Measurements from ENCODE around the gene U2AF1L4.

U2AF1L4 gene

DNA sequence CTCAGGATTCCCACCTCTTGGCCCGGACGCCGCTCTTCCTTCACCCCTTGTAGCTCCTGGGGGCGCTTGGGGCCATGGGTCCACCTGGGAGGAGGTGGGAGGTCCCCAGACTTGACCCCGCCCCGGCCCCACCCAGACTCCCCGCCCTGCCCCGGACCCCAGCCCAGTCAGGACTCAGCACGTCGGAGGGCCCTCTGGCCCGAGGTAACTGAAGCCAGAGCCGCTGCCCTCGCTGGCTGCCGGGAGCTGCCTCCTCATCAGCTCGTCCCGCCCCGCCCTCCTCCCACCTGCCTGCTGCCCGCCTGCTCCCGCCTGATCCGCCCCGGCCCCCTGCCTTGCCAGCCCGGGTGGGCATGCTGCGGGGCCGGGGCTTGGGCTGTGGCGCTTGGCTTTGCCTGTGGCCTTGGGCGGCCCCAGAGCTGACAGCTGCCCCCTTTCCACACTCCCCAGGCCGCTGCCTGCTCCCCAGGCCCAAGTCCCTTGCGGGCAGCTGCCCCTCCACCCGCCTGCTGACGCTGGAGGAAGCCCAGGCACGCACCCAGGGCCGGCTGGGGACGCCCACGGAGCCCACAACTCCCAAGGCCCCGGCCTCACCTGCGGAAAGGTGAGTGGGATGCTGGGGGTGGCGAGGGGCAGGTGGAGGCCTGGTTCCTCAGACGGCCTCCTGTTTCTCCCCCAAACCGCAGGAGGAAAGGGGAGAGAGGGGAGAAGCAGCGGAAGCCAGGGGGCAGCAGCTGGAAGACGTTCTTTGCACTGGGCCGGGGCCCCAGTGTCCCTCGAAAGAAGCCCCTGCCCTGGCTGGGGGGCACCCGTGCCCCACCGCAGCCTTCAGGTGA is 39.5 kb upstream of the U2AF1L4 start:
- WGBS (ENCODE audit: insufficient coverage), result 97% methylated on average over 37 of the region's 45 CpGs

DNA sequence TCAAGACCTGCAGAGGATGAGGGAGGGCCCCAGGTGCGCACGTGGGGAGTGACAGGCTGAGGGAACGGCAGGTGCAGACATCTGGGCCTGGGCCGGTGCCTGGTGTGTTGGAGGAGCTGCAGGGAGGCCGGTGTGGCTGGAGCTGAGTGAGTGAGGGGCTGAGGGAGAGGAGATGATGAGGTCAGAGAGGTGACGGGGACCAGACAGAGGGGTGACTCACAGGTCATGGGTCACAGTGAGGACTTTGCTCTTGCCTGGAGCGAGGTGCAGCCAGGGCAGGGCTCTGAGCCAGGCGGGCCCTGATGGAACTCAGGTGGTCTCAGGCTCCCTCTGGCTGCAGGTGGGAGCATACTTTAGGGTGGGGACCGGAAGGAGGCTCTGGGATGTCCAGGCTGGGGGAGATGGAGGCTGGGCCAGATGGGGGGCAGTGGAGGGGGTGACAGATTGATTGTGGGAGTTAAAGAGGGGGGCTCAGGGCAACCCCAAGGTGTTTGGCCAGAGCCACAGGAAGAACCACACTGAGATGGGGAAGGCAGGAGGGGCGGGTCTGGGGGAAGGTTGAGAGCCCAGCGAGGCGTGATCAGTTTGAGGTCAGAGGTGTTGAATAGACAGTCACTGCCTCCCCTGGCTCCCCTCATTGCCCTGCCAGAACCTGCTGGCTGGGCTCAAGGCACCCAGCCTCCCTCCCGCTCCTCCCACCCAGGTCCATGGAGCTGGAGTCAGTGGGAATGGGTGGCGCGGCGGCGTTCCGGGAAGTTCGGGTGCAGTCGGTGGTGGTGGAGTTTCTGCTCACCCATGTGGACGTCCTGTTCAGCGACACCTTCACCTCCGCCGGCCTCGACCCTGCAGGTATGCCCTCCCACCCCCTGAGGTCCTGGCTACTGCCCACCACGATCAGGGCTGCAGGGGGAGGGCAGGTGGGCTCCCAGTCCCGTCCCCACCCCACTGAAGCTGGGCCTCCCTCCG is 38.5 kb upstream of the U2AF1L4 start:
- WGBS (ENCODE audit: insufficient coverage), result 99% methylated on average over 20 of the region's 28 CpGs
- POLR2A ChIA-PET, result no interaction called here
- H3K27me3 ChIP-seq (replicated peaks in 2 of 5; ENCODE audit: control insufficient read depth in 4 of 5, insufficient read depth in 5 of 5, low read length in 4 of 5), result no peaks in the 10 kb centered on the region
- H3K4me3 ChIP-seq (ENCODE audit: control insufficient read depth in 1 of 7, extremely low read depth in 1 of 7, insufficient read depth in 4 of 7, low read depth in 2 of 7, low read length in 6 of 7), result no peak overlapping the region
- no peak for DNase-seq
- H3K4me1 ChIP-seq (ENCODE audit: control extremely low read depth in 1 of 4, control insufficient read depth in 4 of 4, insufficient read depth in 4 of 4, low read length in 3 of 4), result no peaks in the 10 kb centered on the region
- CTCF ChIA-PET, result no interaction called here
- H3K9me3 ChIP-seq (ENCODE audit: control extremely low read depth in 1 of 5, control insufficient read depth in 4 of 5, insufficient read depth in 2 of 5, low read depth in 1 of 5, low read length in 4 of 5), result no peaks in the 10 kb centered on the region
- no peak overlapping the region for H3K27ac ChIP-seq (ENCODE audit: insufficient read depth in 1 of 2, low read depth in 1 of 2, low read length in 2 of 2, poor library complexity in 1 of 2, severe bottlenecking in 2 of 2)
- peaks cover 6 to 66% (median 26%) of the 10 kb centered on the region in 4 experiments for H3K36me3 ChIP-seq (ENCODE audit: control insufficient read depth in 4 of 4, insufficient read depth in 4 of 4, low read length in 3 of 4)

More for the DNA sequence above, 39.5 kb upstream of the U2AF1L4 start:
- ChIA-PET POLR2A (no interaction called here), CTCF (no interaction called here)
- Histone ChIP-seq H3K4me3 (ENCODE audit: control insufficient read depth in 1 of 7, extremely low read depth in 1 of 7, insufficient read depth in 4 of 7, low read depth in 2 of 7, low read length in 6 of 7) (no peak overlapping the region), H3K36me3 (ENCODE audit: control insufficient read depth in 4 of 4, insufficient read depth in 4 of 4, low read length in 3 of 4) (peaks cover 6 to 60% (median 21%) of the 10 kb centered on the region in 4 experiments), H3K27me3 (replicated peaks in 2 of 5; ENCODE audit: control insufficient read depth in 4 of 5, insufficient read depth in 5 of 5, low read length in 4 of 5) (no peaks in the 10 kb centered on the region), H3K9me3 (ENCODE audit: control extremely low read depth in 1 of 5, control insufficient read depth in 4 of 5, insufficient read depth in 2 of 5, low read depth in 1 of 5, low read length in 4 of 5) (no peaks in the 10 kb centered on the region), H3K27ac (ENCODE audit: insufficient read depth in 1 of 2, low read depth in 1 of 2, low read length in 2 of 2, poor library complexity in 1 of 2, severe bottlenecking in 2 of 2) (no peak overlapping the region), H3K4me1 (ENCODE audit: control extremely low read depth in 1 of 4, control insufficient read depth in 4 of 4, insufficient read depth in 4 of 4, low read length in 3 of 4) (no peaks in the 10 kb centered on the region)
- no peak for DNase-seq

DNA sequence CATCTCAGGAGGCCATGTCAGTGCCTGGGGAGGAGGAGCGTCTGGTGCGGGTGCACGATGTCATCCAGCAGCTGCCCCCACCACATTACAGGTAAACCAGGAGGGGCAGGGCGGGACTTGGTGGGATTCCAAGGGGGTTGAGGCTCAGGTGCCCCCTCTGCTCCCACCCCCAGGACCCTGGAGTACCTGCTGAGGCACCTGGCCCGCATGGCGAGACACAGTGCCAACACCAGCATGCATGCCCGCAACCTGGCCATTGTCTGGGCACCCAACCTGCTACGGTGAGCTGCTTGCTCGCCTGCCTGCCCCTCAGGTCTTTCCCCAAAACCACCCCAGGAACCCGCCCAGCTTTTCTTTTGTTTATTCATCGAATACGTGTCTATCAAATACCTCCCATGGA is 37.4 kb upstream of the U2AF1L4 start:
- CTCF ChIA-PET, result interaction anchor here (0.7 kb wide), 1 partner anchor 11 kb away, joined by 3 read pairs; no protein-coding TSS in a partner anchor
- H3K36me3 ChIP-seq (ENCODE audit: control insufficient read depth in 4 of 4, insufficient read depth in 4 of 4, low read length in 3 of 4), result peaks cover 7 to 76% (median 32%) of the 10 kb centered on the region in 4 experiments
- H3K4me1 ChIP-seq (ENCODE audit: control extremely low read depth in 1 of 4, control insufficient read depth in 4 of 4, insufficient read depth in 4 of 4, low read length in 3 of 4), result no peaks in the 10 kb centered on the region
- no peak for DNase-seq
- 98% methylated on average over 9 of the region's 12 CpGs for WGBS (ENCODE audit: insufficient coverage)
- POLR2A ChIA-PET, result no interaction called here
- H3K4me3 ChIP-seq (ENCODE audit: control insufficient read depth in 1 of 7, extremely low read depth in 1 of 7, insufficient read depth in 4 of 7, low read depth in 2 of 7, low read length in 6 of 7), result no peak overlapping the region
- H3K27ac ChIP-seq (ENCODE audit: insufficient read depth in 1 of 2, low read depth in 1 of 2, low read length in 2 of 2, poor library complexity in 1 of 2, severe bottlenecking in 2 of 2), result no peak overlapping the region
- no peaks in the 10 kb centered on the region for H3K27me3 ChIP-seq (replicated peaks in 2 of 5; ENCODE audit: control insufficient read depth in 4 of 5, insufficient read depth in 5 of 5, low read length in 4 of 5)
- H3K9me3 ChIP-seq (ENCODE audit: control extremely low read depth in 1 of 5, control insufficient read depth in 4 of 5, insufficient read depth in 2 of 5, low read depth in 1 of 5, low read length in 4 of 5), result no peaks in the 10 kb centered on the region

DNA sequence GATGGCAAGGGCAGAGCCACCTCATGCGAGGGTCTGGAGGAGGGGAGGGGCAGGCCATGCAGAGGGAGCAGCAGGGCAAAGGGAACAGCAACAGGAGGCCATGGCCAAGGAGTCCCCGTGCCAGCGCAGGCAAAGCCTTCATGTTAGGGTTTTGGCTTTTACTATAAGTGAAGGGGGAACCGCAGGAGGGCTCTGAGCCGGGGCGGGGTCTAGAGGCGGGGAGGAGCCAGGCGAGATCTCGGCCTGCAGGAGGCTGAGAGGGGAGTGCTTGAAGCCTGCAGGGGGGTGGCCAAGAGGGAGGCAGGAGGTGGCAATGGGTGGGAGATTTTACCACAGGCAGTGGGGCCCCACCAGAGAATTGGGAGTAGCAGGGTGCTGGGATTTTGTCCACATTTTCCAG is 36.4 kb upstream of the U2AF1L4 start:
- H3K27me3 ChIP-seq (replicated peaks in 2 of 5; ENCODE audit: control insufficient read depth in 4 of 5, insufficient read depth in 5 of 5, low read length in 4 of 5), result no peaks in the 10 kb centered on the region
- H3K4me3 ChIP-seq (ENCODE audit: control insufficient read depth in 1 of 7, extremely low read depth in 1 of 7, insufficient read depth in 4 of 7, low read depth in 2 of 7, low read length in 6 of 7), result no peak overlapping the region
- ChIA-PET POLR2A (no interaction called here), CTCF (no interaction called here)
- H3K9me3 ChIP-seq (ENCODE audit: control extremely low read depth in 1 of 5, control insufficient read depth in 4 of 5, insufficient read depth in 2 of 5, low read depth in 1 of 5, low read length in 4 of 5), result no peaks in the 10 kb centered on the region
- DNase-seq, result no peak
- WGBS (ENCODE audit: insufficient coverage), result 100% methylated on average over 6 of the region's 9 CpGs
- peaks cover 7 to 72% (median 32%) of the 10 kb centered on the region in 4 experiments for H3K36me3 ChIP-seq (ENCODE audit: control insufficient read depth in 4 of 4, insufficient read depth in 4 of 4, low read length in 3 of 4)
- no peak overlapping the region for H3K27ac ChIP-seq (ENCODE audit: insufficient read depth in 1 of 2, low read depth in 1 of 2, low read length in 2 of 2, poor library complexity in 1 of 2, severe bottlenecking in 2 of 2)
- H3K4me1 ChIP-seq (ENCODE audit: control extremely low read depth in 1 of 4, control insufficient read depth in 4 of 4, insufficient read depth in 4 of 4, low read length in 3 of 4), result no peaks in the 10 kb centered on the region

DNA sequence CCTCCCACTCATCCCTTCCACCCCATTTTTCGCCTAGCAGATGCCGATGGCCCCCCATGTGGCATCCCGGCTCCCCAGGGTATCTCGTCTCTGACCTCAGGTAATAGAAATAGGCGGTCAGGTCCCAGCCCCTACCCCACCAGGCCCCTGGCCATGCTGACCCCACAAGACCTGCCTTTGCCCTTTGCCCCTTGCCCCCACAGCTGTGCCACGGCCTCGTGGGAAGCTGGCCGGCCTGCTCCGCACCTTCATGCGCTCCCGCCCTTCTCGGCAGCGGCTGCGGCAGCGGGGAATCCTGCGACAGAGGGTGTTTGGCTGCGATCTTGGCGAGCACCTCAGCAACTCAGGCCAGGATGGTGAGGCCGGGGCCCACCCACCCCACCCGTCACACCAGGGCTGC is 35.5 kb upstream of the U2AF1L4 start:
- Histone ChIP-seq H3K27me3 (replicated peaks in 2 of 5; ENCODE audit: control insufficient read depth in 4 of 5, insufficient read depth in 5 of 5, low read length in 4 of 5) (no peaks in the 10 kb centered on the region), H3K36me3 (ENCODE audit: control insufficient read depth in 4 of 4, insufficient read depth in 4 of 4, low read length in 3 of 4) (peaks cover 7 to 64% (median 29%) of the 10 kb centered on the region in 4 experiments), H3K4me1 (ENCODE audit: control extremely low read depth in 1 of 4, control insufficient read depth in 4 of 4, insufficient read depth in 4 of 4, low read length in 3 of 4) (peaks cover 0 to 9% (median 5%) of the 10 kb centered on the region in 4 experiments), H3K27ac (ENCODE audit: insufficient read depth in 1 of 2, low read depth in 1 of 2, low read length in 2 of 2, poor library complexity in 1 of 2, severe bottlenecking in 2 of 2) (no peak overlapping the region), H3K9me3 (ENCODE audit: control extremely low read depth in 1 of 5, control insufficient read depth in 4 of 5, insufficient read depth in 2 of 5, low read depth in 1 of 5, low read length in 4 of 5) (no peaks in the 10 kb centered on the region), H3K4me3 (ENCODE audit: control insufficient read depth in 1 of 7, extremely low read depth in 1 of 7, insufficient read depth in 4 of 7, low read depth in 2 of 7, low read length in 6 of 7) (no peak overlapping the region)
- 98% methylated on average over 9 of the region's 20 CpGs for WGBS (ENCODE audit: insufficient coverage)
- no peak for DNase-seq
- ChIA-PET CTCF (no interaction called here), POLR2A (no interaction called here)

DNA sequence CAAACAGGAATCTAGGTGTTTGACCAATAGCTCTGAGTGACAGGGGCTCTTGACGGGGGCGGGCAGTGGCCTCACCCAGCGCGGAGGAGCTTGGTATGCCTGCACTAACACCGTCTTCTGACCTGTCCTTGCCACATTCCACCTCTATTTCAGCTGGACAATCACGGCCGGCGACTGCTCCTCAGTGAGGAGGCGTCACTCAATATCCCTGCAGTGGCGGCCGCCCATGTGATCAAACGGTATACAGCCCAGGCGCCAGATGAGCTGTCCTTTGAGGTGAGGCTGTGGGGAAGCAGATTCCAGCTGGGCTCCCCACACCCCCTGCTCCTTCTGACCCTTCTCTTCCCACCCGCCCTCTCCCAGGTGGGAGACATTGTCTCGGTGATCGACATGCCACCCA is 34.8 kb upstream of the U2AF1L4 start:
- Histone ChIP-seq H3K4me3 (ENCODE audit: control insufficient read depth in 1 of 7, extremely low read depth in 1 of 7, insufficient read depth in 4 of 7, low read depth in 2 of 7, low read length in 6 of 7) (no peak overlapping the region), H3K27me3 (replicated peaks in 2 of 5; ENCODE audit: control insufficient read depth in 4 of 5, insufficient read depth in 5 of 5, low read length in 4 of 5) (no peaks in the 10 kb centered on the region), H3K9me3 (ENCODE audit: control extremely low read depth in 1 of 5, control insufficient read depth in 4 of 5, insufficient read depth in 2 of 5, low read depth in 1 of 5, low read length in 4 of 5) (no peaks in the 10 kb centered on the region), H3K4me1 (ENCODE audit: control extremely low read depth in 1 of 4, control insufficient read depth in 4 of 4, insufficient read depth in 4 of 4, low read length in 3 of 4) (peaks cover 0 to 10% (median 6%) of the 10 kb centered on the region in 4 experiments), H3K36me3 (ENCODE audit: control insufficient read depth in 4 of 4, insufficient read depth in 4 of 4, low read length in 3 of 4) (peaks cover 7 to 58% (median 28%) of the 10 kb centered on the region in 4 experiments), H3K27ac (ENCODE audit: insufficient read depth in 1 of 2, low read depth in 1 of 2, low read length in 2 of 2, poor library complexity in 1 of 2, severe bottlenecking in 2 of 2) (no peak overlapping the region)
- DNase-seq, result no peak
- 97% methylated on average over 8 of the region's 16 CpGs for WGBS (ENCODE audit: insufficient coverage)
- POLR2A ChIA-PET, result no interaction called here
- CTCF ChIA-PET, result no interaction called here

DNA sequence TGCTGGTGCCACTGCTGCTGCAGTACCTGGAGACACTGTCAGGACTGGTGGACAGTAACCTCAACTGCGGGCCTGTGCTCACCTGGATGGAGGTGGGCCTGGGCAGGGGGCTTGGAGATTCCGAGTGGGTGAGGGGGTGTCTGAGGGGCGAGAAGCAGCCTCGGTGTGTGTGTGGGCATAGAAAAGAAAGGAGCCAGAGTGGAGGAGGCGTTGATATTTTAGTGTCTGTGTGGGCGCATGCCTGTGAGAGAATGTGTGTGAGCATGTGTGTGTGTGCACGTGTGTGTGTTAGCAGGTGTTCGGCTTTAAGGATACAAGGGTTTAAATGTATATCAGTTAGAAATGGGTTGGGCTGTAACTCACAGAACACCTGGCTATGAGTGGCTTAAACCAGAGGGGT is 33.8 kb upstream of the U2AF1L4 start:
- H3K27me3 ChIP-seq (replicated peaks in 2 of 5; ENCODE audit: control insufficient read depth in 4 of 5, insufficient read depth in 5 of 5, low read length in 4 of 5), result no peaks in the 10 kb centered on the region

More for the DNA sequence above, 33.8 kb upstream of the U2AF1L4 start:
- no peak overlapping the region for H3K27ac ChIP-seq (ENCODE audit: insufficient read depth in 1 of 2, low read depth in 1 of 2, low read length in 2 of 2, poor library complexity in 1 of 2, severe bottlenecking in 2 of 2)
- peaks cover 7 to 55% (median 28%) of the 10 kb centered on the region in 4 experiments for H3K36me3 ChIP-seq (ENCODE audit: control insufficient read depth in 4 of 4, insufficient read depth in 4 of 4, low read length in 3 of 4)
- no peak overlapping the region for H3K4me3 ChIP-seq (ENCODE audit: control insufficient read depth in 1 of 7, extremely low read depth in 1 of 7, insufficient read depth in 4 of 7, low read depth in 2 of 7, low read length in 6 of 7)
- POLR2A ChIA-PET, result no interaction called here
- H3K9me3 ChIP-seq (ENCODE audit: control extremely low read depth in 1 of 5, control insufficient read depth in 4 of 5, insufficient read depth in 2 of 5, low read depth in 1 of 5, low read length in 4 of 5), result no peaks in the 10 kb centered on the region
- DNase-seq, result no peak
- CTCF ChIA-PET, result no interaction called here
- peaks cover 0 to 17% (median 10%) of the 10 kb centered on the region in 4 experiments for H3K4me1 ChIP-seq (ENCODE audit: control extremely low read depth in 1 of 4, control insufficient read depth in 4 of 4, insufficient read depth in 4 of 4, low read length in 3 of 4)
- WGBS (ENCODE audit: insufficient coverage), result 96% methylated on average over 7 of the region's 8 CpGs

Data from common myeloid progenitor, CD34-positive (primary cell).